IMR-90 (cell line): ENCODE results near the gene NEDD4L.
"Not testable (repeated sequence)": the region's sequence is repeated elsewhere in the genome, so short reads cannot be mapped to it uniquely, and the experiment has no call there.

Experiments used
- CEBPB ChIP-seq: IDR thresholded peaks from 2 replicates; pipeline ENCODE4 v1.6.1; 2012; ENCODE audit warnings: low read depth, low read length, improper control_type of control experiment
- CTCF ChIP-seq: conservative IDR thresholded peaks from 2 replicates; pipeline ENCODE4 v1.5.1; 2012; ENCODE audit warnings: mild to moderate bottlenecking, low read depth, low read length, improper control_type of control experiment
- FOS ChIP-seq: fragments of 150-350 bp; IDR thresholded peaks from 2 replicates; pipeline ENCODE4 v1.6.1; 2016; ENCODE audit warnings: low read depth, low read length
- MAFK ChIP-seq: IDR thresholded peaks from 2 replicates; pipeline ENCODE4 v1.6.1; 2012; ENCODE audit warnings: low read depth, low read length, improper control_type of control experiment
- MXI1 ChIP-seq: IDR thresholded peaks from 2 replicates; pipeline ENCODE4 v1.6.1; 2012; ENCODE audit warnings: low read depth, mild to moderate bottlenecking, low read length, moderate library complexity, borderline replicate concordance
- POLR2A ChIP-seq: IDR thresholded peaks from 2 replicates; pipeline ENCODE4 v1.6.1; 2012; ENCODE audit warnings: mild to moderate bottlenecking, low read depth, low read length
- RAD21 ChIP-seq: IDR thresholded peaks from 2 replicates; pipeline ENCODE4 v1.6.1; 2012; ENCODE audit warnings: low read length, improper control_type of control experiment
- TF ChIP-seq, protein P1 (sequence below): fragments of 150-350 bp; IDR thresholded peaks from 2 replicates; pipeline ENCODE4 v1.6.1; 2017; ENCODE audit warnings: mild to moderate bottlenecking, antibody characterized with exemption, low read length, low read depth

GRCh38 chr18:58282872-58283271 lies 238.8 kb downstream of the NEDD4L start:
- not testable (repeated sequence) for TF ChIP-seq CTCF, POLR2A, MXI1, FOS, MAFK, RAD21, CEBPB
- TF ChIP-seq, protein P1, sequence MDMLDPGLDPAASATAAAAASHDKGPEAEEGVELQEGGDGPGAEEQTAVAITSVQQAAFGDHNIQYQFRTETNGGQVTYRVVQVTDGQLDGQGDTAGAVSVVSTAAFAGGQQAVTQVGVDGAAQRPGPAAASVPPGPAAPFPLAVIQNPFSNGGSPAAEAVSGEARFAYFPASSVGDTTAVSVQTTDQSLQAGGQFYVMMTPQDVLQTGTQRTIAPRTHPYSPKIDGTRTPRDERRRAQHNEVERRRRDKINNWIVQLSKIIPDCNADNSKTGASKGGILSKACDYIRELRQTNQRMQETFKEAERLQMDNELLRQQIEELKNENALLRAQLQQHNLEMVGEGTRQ, result not testable (repeated sequence)
